Breast epithelium (tissue), 3 donors: ENCODE data around the gene SLC66A1.

Experiments
- POLR2A ChIP-seq: fragments of 450-650 bp; IDR thresholded peaks from one replicate; pipeline ENCODE4 v1.6.1; 2016; ENCODE audit warnings: antibody characterized with exemption, mild to moderate bottlenecking, moderate library complexity
- POLR2AphosphoS5 ChIP-seq, 3 donors: sonication (generic); formaldehyde crosslinking; IDR thresholded peaks; one replicate each; pipeline ENCODE4 v1.6.1; 2017; ENCODE audit warnings: antibody characterized with exemption in 3 of 3
- TF ChIP-seq, protein P1 (sequence below), 3 donors: fragments of 450-650 bp; IDR thresholded peaks; one replicate each; pipeline ENCODE4 v1.5.1; 2016 to 2017; ENCODE audit warnings: antibody characterized with exemption in 3 of 3, mild to moderate bottlenecking in 3 of 3, moderate library complexity in 3 of 3

DNA sequence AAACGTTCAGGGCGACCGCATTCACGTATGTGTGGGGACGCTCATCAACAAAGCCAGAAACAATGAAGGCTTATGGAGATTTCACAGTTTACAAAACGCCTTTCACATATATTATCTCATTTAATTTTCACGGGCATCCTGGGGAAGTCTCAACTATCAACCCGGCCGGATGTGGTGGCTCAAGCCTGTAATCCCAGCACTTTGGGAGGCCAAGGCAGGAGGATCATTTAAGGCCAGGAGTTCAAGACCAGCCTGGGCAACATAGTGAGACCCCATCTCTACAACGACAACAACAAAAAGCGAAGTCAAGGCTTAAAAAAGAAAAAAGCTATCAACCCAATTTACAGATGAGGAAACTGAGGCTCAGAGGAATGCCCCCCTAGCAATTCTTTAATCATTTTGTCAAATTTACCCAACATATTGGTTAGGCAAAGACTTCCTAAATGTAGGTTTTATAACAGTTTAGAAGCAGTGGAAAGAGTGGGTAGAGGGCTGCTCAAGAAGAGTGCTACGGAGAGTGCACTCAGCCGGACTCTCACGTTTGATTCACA, 28.3 kb downstream of the SLC66A1 start:
- TF ChIP-seq, protein P1, sequence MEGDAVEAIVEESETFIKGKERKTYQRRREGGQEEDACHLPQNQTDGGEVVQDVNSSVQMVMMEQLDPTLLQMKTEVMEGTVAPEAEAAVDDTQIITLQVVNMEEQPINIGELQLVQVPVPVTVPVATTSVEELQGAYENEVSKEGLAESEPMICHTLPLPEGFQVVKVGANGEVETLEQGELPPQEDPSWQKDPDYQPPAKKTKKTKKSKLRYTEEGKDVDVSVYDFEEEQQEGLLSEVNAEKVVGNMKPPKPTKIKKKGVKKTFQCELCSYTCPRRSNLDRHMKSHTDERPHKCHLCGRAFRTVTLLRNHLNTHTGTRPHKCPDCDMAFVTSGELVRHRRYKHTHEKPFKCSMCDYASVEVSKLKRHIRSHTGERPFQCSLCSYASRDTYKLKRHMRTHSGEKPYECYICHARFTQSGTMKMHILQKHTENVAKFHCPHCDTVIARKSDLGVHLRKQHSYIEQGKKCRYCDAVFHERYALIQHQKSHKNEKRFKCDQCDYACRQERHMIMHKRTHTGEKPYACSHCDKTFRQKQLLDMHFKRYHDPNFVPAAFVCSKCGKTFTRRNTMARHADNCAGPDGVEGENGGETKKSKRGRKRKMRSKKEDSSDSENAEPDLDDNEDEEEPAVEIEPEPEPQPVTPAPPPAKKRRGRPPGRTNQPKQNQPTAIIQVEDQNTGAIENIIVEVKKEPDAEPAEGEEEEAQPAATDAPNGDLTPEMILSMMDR (IDR thresholded peaks at IDR 0.05): no peak
- TF ChIP-seq POLR2A (no peak), POLR2AphosphoS5 (IDR thresholded peaks at IDR 0.05) (no peak)
